NB4 (cell line): ENCODE measurements around the gene MLLT3.

Source experiments
- DNase-seq: peaks from one replicate; pipeline ENCODE4 v3.0.0; 2010; ENCODE audit warnings: low read depth
- H3K4me3 ChIP-seq: one replicate; pipeline ENCODE4 v1.5.1; 2011; ENCODE audit warnings: mild to moderate bottlenecking, low read depth, low read length, moderate library complexity
- CTCF ChIP-seq: IDR thresholded peaks from one replicate; pipeline ENCODE4 v1.5.1; 2012; ENCODE audit warnings: low read depth, low read length
- MAX ChIP-seq: IDR thresholded peaks from 2 replicates; pipeline ENCODE4 v1.6.1; 2011; ENCODE audit warnings: low read depth, low read length
- MYC ChIP-seq: IDR thresholded peaks from 2 replicates; pipeline ENCODE4 v1.6.1; 2011; ENCODE audit warnings: low read depth, low read length
- POLR2A ChIP-seq: IDR thresholded peaks from 2 replicates; pipeline ENCODE4 v1.6.1; 2011; ENCODE audit warnings: mild to moderate bottlenecking; ENCODE audit not compliant: insufficient read length; ENCODE audit errors: extremely low read depth

The MLLT3 gene

GRCh38 chr9:20606652-20607051, 15.6 kb downstream of the MLLT3 start:
- no peak overlapping the region for H3K4me3 ChIP-seq
- no peak for DNase-seq
- TF ChIP-seq CTCF, result no peak
- TF ChIP-seq POLR2A, result no peak
- TF ChIP-seq MYC, result no peak
- no peak for TF ChIP-seq MAX

GRCh38 chr9:20604562-20604961, 17.7 kb downstream of the MLLT3 start:
- TF ChIP-seq CTCF (no peak), MAX (no peak), MYC (no peak), POLR2A (no peak)
- no peak overlapping the region for H3K4me3 ChIP-seq
- no peak for DNase-seq

- DNase-seq, result no peak
- TF ChIP-seq POLR2A, result no peak
- TF ChIP-seq MAX, result no peak
- no peak for TF ChIP-seq CTCF
- no peak for TF ChIP-seq MYC
- no peak overlapping the region for H3K4me3 ChIP-seq
These were observed 18.6 kb downstream of the MLLT3 start for GRCh38 chr9:20603524-20604268.

- TF ChIP-seq MYC, result no peak
- TF ChIP-seq MAX, result no peak
- TF ChIP-seq POLR2A, result no peak
- TF ChIP-seq CTCF, result no peak
- DNase-seq, result no peak
- no peak overlapping the region for H3K4me3 ChIP-seq
These were observed 21.0 kb downstream of the MLLT3 start for GRCh38 chr9:20601292-20601691.

- DNase-seq, result no peak
- no peak for TF ChIP-seq MYC
- H3K4me3 ChIP-seq, result no peak overlapping the region
These were observed 23.1 kb downstream of the MLLT3 start for GRCh38 chr9:20599195-20599594.

- no peak overlapping the region for H3K4me3 ChIP-seq
These were observed 23.9 kb downstream of the MLLT3 start for GRCh38 chr9:20598367-20598766.

More at GRCh38 chr9:20598367-20598766, 23.9 kb downstream of the MLLT3 start:
- TF ChIP-seq MAX (no peak), CTCF (no peak), POLR2A (no peak), MYC (no peak)
- no peak for DNase-seq
